Bronchial epithelial cell (primary cell): Measurements from ENCODE around the gene AGBL4. TPM values are rescaled to one million over a fixed set of nuclear protein-coding genes. Genes with fewer than 3 reads are reported as not detected.

Experiments used
- DNase-seq: peaks from one replicate; pipeline ENCODE4 v3.0.0-alpha.2; 2010; ENCODE audit warnings: low read depth
- FAIRE-seq: peaks from 2 replicates; lab custom pipeline; 2011; peaks lifted over from hg19 to GRCh38; lab: Jason Lieb, UNC
- H3K27me3 ChIP-seq: 2 replicates; pipeline ENCODE4 v1.5.1; 2011; ENCODE audit warnings: low read length; ENCODE audit not compliant: control insufficient read depth, insufficient read depth
- H3K36me3 ChIP-seq: 2 replicates; pipeline ENCODE4 v1.5.1; 2011; ENCODE audit warnings: low read length; ENCODE audit not compliant: control insufficient read depth, insufficient read depth
- H3K4me3 ChIP-seq: 2 replicates; pipeline ENCODE4 v1.5.1; 2011; ENCODE audit warnings: mild to moderate bottlenecking, low read depth, low read length, control low read depth
- total RNA-seq: library from RNA; depleted of rRNA; stranded (reverse); fragments of >200 nt; gene quantifications from 2 replicates; pipeline ENCODE4 v1.2.1, GENCODE V29; 2014
- TF ChIP-seq, protein P1 (sequence below): IDR thresholded peaks from 2 replicates; pipeline ENCODE4 v1.5.1; 2011; ENCODE audit warnings: mild to moderate bottlenecking, moderate library complexity, low read length, control low read depth, inconsistent platforms; ENCODE audit not compliant: insufficient read depth, severe bottlenecking

Gene AGBL4
- total RNA-seq, 1 donor from 2014 or later, result not detected

DNA sequence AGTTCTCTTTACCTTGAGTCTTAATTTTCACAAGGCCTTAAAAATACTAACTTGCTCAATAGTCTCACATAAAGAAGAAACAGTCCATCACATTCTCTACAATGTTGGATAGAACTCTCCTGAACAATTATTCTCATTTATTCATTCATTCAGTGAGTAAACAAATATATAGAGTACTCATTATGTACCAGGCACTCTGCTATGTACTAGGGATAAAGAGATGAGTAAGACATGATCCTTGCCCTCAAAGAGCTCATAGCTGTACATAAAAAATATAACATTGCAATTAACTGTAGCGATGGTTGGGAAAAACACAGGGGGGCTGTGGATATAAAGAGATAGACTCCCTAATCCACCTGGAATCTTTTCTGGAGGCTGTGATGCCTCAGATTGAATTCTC, 660.1 kb downstream of the AGBL4 start:
- Histone ChIP-seq H3K27me3 (no peaks in the 10 kb centered on the region), H3K4me3 (no peak overlapping the region), H3K36me3 (no peaks in the 10 kb centered on the region)
- FAIRE-seq, result no peak
- TF ChIP-seq, protein P1, sequence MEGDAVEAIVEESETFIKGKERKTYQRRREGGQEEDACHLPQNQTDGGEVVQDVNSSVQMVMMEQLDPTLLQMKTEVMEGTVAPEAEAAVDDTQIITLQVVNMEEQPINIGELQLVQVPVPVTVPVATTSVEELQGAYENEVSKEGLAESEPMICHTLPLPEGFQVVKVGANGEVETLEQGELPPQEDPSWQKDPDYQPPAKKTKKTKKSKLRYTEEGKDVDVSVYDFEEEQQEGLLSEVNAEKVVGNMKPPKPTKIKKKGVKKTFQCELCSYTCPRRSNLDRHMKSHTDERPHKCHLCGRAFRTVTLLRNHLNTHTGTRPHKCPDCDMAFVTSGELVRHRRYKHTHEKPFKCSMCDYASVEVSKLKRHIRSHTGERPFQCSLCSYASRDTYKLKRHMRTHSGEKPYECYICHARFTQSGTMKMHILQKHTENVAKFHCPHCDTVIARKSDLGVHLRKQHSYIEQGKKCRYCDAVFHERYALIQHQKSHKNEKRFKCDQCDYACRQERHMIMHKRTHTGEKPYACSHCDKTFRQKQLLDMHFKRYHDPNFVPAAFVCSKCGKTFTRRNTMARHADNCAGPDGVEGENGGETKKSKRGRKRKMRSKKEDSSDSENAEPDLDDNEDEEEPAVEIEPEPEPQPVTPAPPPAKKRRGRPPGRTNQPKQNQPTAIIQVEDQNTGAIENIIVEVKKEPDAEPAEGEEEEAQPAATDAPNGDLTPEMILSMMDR, result no peak
- no peak for DNase-seq

DNA sequence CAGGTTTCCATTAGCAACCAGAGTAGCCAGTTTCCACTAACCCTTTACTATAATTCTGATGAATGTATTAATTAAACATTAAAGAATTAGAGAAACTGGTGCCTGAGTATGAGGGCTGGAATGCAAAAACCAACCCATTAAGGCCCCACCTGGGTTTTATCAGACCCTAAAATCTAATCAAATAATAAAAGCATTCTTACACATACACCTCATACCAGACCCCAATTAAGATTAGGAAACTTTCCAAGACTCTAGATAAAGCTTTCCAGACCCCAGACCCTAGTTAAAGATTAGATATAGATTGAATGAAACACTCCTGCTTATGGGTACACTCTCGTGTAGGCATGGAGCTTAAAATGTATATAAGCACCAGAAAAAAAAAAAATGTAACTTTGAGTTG, 665.7 kb downstream of the AGBL4 start:
- Histone ChIP-seq H3K36me3 (no peaks in the 10 kb centered on the region), H3K27me3 (no peaks in the 10 kb centered on the region), H3K4me3 (no peak overlapping the region)
- DNase-seq (no peak), FAIRE-seq (no peak)
- TF ChIP-seq, protein P1, result no peak

DNA sequence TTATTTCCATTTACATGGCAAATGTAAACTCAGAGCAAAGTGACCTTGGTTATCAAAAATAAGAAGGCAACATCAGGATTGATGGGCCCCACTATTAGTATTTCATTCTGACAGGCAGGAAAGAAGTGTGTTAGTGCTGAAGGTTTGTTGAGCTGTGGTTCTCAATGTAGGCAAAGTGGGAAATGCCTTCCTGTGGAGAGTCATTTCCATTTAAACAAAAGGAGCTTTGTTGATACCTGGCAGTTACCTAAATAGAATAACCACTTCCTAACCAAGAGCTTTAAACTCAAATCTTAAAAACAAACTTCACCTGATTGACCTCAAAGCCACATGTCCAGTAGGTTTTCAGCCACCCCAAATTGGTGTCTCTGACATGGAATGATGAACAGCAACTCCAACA, 667.2 kb downstream of the AGBL4 start:
- Histone ChIP-seq H3K27me3 (no peaks in the 10 kb centered on the region), H3K4me3 (no peak overlapping the region), H3K36me3 (no peaks in the 10 kb centered on the region)
- TF ChIP-seq, protein P1, result no peak
- FAIRE-seq, result no peak
- no peak for DNase-seq

DNA sequence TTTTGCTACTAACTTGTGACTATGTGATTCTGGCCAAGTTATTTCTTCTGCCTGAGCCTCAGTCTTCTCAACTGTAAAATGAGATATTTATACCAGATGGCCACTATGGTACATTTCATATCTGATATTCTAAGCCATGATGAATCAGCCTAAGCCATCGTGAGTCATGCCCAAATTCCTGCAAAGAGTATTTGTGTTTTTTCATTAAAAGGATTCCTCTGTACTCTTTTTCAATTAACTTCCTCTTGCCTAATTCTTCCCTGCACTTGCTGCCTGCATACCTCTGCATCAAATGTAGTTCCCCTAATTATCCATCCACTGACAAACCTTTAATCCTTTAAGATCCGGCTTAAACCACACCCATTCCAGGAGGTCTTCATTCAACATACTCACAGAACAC, 672.0 kb downstream of the AGBL4 start:
- Histone ChIP-seq H3K36me3 (no peaks in the 10 kb centered on the region), H3K4me3 (no peak overlapping the region), H3K27me3 (no peaks in the 10 kb centered on the region)
- TF ChIP-seq, protein P1, result no peak
- FAIRE-seq (no peak), DNase-seq (peak; percentile 55)

DNA sequence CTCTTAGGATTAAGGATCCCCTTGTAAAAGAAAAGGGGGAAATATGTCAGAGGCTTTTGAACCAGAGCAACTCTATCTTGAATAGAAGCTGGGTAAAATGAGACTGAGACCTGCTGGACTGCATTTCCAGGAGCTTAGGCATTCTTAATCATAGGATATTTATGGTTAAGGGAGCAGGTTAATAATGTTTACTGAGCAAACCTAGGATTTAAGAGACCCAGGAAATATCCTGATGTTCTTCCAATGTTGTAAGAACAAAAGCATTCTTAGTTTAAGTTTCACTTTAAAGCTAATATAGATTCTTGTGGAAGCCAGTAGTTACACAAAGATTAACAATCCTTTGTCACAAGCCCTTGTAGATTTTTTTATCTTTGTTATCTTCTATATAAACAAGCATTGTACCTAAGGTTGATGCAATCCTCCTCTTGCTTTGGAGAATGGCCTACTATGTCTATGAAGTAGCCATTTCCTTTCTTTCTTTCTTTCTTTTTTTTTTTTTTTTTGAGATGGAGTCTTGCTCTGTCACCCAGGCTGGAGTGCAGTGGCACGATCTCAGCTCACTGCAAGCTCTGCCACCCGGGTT, 676.9 kb downstream of the AGBL4 start:
- no peak for FAIRE-seq
- no peaks in the 10 kb centered on the region for H3K27me3 ChIP-seq
- no peaks in the 10 kb centered on the region for H3K36me3 ChIP-seq
- H3K4me3 ChIP-seq, result no peak overlapping the region
- TF ChIP-seq, protein P1, result no peak
- DNase-seq, result peak; percentile 35

DNA sequence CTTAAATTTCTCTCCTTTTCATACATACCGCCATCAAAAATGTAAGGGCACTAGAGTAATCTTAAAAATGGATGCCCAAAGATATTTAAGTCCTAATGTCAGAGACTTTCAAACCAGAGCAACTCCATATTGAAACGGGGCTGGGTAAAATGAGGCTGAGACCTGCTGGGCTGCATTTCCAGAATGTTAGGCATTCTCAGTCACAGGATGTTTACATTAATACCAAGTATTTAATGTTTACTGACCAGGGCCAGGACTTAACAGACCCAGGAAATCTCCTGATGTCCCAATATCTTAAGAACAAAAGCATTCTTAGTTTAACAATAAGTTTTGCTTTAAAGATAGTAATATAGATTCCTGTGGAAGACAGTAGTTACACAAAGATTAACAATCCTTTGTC, 683.2 kb downstream of the AGBL4 start:
- H3K27me3 ChIP-seq, result no peaks in the 10 kb centered on the region
- DNase-seq (no peak), FAIRE-seq (no peak)
- H3K4me3 ChIP-seq, result no peak overlapping the region
- TF ChIP-seq, protein P1, result no peak
- H3K36me3 ChIP-seq, result no peaks in the 10 kb centered on the region
